Measurements from ENCODE around the gene TAF15.
A peak's percentile ranks its signal among the peaks of the same experiment; 100 is the strongest.

Gene TAF15

DNA sequence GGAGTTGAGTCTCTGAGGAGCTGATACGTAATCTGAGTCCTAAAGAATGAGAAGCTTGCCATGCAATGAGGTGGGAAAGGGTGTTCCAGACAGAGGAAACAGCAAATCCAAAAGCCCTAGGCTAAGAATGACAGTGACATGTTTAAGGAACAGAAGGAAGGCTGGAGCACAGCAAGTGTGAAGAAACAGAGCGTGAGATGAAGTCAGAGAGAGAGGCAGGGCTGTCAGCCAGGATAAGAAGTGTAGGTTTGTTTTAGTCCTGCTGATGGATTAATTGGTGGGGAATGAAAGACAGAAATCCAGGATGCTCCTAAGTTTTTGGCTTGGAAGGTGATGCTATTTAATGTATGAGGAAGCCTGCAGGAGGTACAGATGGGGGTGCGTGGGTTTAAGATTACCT lies 28.3 kb upstream of the TAF15 start:
- CTCF ChIA-PET: interaction anchor here (0.6 to 1.6 kb wide), 5 partner anchors 17 to 33 kb away, joined by 4 to 6 read pairs (median 5); partner anchors contain the start of gene TAF15
- H3K27ac ChIP-seq: peak overlapping the region; percentile 64
- POLR2A ChIA-PET (ENCODE audit: low non-redundant PET): interaction anchor here (0.6 kb wide), 1 partner anchor 8 kb away, joined by 3 read pairs; no protein-coding TSS in a partner anchor
- no peak for DNase-seq (ENCODE audit: low spot score)
- TF ChIP-seq, protein P1, sequence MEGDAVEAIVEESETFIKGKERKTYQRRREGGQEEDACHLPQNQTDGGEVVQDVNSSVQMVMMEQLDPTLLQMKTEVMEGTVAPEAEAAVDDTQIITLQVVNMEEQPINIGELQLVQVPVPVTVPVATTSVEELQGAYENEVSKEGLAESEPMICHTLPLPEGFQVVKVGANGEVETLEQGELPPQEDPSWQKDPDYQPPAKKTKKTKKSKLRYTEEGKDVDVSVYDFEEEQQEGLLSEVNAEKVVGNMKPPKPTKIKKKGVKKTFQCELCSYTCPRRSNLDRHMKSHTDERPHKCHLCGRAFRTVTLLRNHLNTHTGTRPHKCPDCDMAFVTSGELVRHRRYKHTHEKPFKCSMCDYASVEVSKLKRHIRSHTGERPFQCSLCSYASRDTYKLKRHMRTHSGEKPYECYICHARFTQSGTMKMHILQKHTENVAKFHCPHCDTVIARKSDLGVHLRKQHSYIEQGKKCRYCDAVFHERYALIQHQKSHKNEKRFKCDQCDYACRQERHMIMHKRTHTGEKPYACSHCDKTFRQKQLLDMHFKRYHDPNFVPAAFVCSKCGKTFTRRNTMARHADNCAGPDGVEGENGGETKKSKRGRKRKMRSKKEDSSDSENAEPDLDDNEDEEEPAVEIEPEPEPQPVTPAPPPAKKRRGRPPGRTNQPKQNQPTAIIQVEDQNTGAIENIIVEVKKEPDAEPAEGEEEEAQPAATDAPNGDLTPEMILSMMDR (conservative IDR thresholded peaks at IDR 0.05; ENCODE audit: low read depth): no peak

DNA sequence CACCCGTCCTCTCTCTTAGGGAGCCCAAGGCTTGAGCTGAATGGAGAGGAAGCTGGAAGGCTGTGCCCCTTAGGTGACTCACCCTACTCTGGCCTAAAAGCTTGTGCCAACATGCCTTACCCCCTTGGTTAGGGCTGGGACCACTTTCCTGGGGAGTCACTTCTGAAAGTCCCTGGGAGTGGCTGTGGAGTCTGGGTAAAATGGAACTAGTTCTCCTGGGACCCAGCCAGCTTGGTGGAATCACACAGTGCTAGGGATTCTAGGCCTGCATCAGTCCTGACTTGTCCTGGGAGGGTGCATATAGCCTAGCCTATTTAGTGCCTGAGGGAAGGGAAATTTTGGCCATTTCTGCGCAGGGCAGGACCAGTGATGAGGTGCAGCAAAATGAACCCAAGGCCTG lies 24.4 kb upstream of the TAF15 start:
- H3K27ac ChIP-seq: peak overlapping the region; percentile 98
- ChIA-PET POLR2A (ENCODE audit: low non-redundant PET) (interaction anchor here (0.9 to 1.0 kb wide), 2 partner anchors 10 to 24 kb away, joined by 3 to 7 read pairs; partner anchors contain the start of gene TAF15), CTCF (interaction anchor here (1.0 to 2.4 kb wide), 3 partner anchors 15 to 21 kb away, joined by 4 to 15 read pairs (median 7); no protein-coding TSS in a partner anchor)
- peak; percentile 98 for DNase-seq (ENCODE audit: low spot score)
- TF ChIP-seq, protein P1 (conservative IDR thresholded peaks at IDR 0.05; ENCODE audit: low read depth): no peak

DNA sequence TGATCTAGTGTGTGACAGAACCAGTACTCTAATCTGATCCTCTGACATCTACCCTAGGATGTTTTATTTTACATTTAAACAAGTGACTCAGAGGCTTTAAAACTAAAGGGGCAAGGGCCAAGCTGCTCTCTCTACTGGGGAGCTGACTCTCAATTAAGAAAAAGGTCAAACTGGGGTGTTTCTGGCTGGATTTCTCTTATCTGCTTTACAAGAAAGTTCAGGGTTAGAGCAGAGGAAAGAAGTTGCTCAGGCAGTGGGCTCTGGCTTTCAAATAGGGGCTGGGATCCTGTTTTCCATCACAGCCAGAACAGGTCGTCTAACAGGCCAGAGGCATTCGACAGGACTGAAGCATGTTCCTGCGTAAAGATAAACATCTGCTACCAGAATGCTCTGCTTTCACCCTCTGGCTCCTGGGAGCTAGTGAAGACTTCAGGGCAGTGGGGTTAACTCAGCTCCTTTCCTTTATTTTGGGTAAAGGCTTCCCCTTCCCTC lies 22.3 kb upstream of the TAF15 start:
- CTCF ChIA-PET: interaction anchor here (0.6 kb wide), 1 partner anchor 362 kb away, joined by 3 read pairs; no protein-coding TSS in a partner anchor
- no peak for DNase-seq (ENCODE audit: low spot score)
- H3K27ac ChIP-seq: peak overlapping the region; percentile 82
- POLR2A ChIA-PET (ENCODE audit: low non-redundant PET): interaction anchor here (0.6 kb wide), 1 partner anchor 199 kb away, joined by 4 read pairs; no protein-coding TSS in a partner anchor
- TF ChIP-seq, protein P1 (conservative IDR thresholded peaks at IDR 0.05; ENCODE audit: low read depth): no peak

DNA sequence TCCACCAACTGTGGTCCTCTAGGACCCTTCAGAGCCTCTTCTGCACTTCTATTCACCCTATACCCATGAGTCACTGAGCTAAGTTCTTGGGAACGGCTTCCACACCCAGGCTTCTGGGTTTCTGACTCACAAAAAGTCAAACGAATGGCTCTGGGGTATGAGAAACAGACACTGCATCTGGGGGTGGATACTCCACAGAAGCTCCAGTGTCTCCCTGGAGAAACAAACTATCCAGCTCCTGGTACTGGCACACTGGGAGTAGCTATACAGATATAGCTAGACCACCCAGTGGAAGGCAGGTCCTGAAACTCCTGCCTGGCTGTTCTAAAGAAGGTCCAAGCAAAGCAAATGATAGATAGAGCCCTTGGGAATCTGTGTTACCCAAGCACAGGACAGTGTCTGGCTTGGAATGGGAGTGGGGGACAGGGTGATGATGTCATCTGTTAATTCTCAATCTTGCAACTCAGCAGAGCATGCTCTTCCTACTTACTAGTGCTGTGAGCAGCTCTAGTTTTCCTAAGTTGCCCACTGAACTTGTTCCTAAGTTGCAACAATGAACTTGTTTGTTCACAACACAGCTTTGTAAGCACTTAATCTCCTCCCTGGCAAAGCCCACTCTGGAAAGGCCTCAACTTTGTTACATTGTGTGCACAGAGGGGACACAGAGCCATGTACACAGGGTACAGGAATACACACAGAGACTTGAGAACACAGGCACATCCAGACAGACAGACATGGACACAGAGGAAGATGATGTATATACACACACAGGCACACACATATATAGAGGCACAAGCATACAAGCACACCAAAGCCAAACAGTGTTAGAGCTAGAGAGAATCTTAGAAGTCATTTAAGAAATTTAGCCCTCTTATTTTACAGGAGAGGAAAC lies 20.6 kb upstream of the TAF15 start:
- POLR2A ChIA-PET (ENCODE audit: low non-redundant PET): interaction anchor here (0.7 kb wide), 1 partner anchor 8 kb away, joined by 3 read pairs; no protein-coding TSS in a partner anchor
- peak; percentile 89 for DNase-seq (ENCODE audit: low spot score)
- H3K27ac ChIP-seq: peak overlapping the region; percentile 82
- TF ChIP-seq, protein P1 (conservative IDR thresholded peaks at IDR 0.05; ENCODE audit: low read depth): no peak
- CTCF ChIA-PET: interaction anchor here (0.8 kb wide), 1 partner anchor 18 kb away, joined by 4 read pairs; no protein-coding TSS in a partner anchor

DNA sequence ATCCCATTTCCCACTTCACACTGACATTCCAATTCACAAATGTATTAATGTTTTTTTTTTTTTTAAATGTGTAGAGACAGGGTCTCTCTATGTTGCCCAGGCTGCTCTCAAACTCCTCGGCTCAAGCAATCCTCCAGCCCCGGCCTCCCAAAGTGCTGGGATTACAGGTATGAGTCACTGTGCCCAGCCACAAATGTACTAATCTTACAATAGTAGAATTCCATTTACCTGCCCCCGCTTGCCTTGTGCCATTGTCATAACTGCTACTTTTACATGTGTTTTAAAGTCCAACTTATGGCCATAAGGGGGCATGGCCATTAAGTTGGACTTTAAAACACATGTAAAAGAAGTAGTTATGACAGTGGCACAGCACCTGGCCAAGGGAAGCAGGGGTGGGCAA lies 18.4 kb upstream of the TAF15 start:
- H3K27ac ChIP-seq: peak overlapping the region; percentile 76
- DNase-seq (ENCODE audit: low spot score): no peak
- POLR2A ChIA-PET (ENCODE audit: low non-redundant PET): no interaction called here
- CTCF ChIA-PET: no interaction called here
- TF ChIP-seq, protein P1 (conservative IDR thresholded peaks at IDR 0.05; ENCODE audit: low read depth): no peak

DNA sequence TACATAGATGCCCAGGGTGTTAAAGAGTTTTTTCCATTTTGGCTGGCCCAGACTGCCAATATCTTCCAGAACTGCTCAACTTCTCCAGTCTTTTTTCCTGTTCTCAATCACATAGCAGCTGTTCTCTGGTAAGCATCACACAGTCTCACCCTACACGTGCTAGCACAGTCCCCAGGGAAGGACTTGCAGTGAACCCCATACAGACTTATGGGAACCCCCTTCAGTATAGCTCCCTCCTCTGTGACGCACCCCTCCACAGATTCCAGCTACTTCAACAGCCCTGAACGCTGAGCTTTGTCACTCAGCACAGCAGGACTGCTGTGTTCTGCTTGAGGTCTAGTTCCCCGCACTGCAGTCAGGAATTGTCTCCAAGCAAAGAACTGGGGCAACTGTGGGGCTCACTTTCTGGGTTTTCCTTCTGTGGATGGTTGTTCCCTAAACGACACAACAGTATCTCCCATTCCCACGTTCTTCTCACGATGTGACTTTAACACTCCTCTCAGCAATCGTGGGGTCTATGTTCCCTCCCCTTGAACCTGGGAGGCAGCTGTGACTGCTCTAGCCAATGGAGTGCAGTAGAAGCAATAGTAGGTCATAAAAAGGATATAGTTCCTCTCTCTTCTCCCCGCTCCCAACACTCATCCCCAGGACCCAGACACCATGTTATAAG lies 17.5 kb upstream of the TAF15 start:
- H3K27ac ChIP-seq: peak overlapping the region; percentile 76
- ChIA-PET CTCF (interaction anchor here (1.1 kb wide), 1 partner anchor 13 kb away, joined by 3 read pairs; no protein-coding TSS in a partner anchor), POLR2A (ENCODE audit: low non-redundant PET) (no interaction called here)

More for the DNA sequence above, 17.5 kb upstream of the TAF15 start:
- no peak for DNase-seq (ENCODE audit: low spot score)
- TF ChIP-seq, protein P1 (conservative IDR thresholded peaks at IDR 0.05; ENCODE audit: low read depth): no peak
